GM18858 (cell line): Measurements from ENCODE around the gene NLN.
A peak's percentile ranks its signal among the peaks of the same experiment; 100 is the strongest.
"Not testable (repeated sequence)": the region's sequence is repeated elsewhere in the genome, so short reads cannot be mapped to it uniquely, and the experiment has no call there.

Experiments used
- ATAC-seq: cut with Tn5 transposase; IDR thresholded peaks from one replicate; pipeline ENCODE4 v1.9.1; 2021; ENCODE audit not compliant: unreplicated experiment

The NLN gene

DNA sequence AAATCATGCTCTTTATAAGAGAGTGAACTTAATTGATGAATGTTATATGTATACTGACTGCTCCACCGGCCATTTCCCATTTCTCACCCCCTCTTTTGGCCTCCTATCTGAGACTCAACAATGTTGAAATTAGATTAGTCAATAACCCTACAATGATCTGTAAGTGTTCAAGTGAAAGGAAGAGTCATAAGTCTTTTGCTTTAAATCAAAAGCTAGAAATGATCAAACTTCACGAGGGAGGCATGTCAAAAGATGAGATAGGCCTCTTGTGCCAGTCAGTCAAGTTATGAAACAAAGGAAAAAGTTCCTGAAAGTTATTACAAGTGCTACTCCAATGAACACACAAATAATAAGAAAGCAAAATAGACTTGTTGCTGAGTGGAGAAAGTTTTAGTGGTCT, 83.1 kb downstream of the NLN start:
- no peak for ATAC-seq

DNA sequence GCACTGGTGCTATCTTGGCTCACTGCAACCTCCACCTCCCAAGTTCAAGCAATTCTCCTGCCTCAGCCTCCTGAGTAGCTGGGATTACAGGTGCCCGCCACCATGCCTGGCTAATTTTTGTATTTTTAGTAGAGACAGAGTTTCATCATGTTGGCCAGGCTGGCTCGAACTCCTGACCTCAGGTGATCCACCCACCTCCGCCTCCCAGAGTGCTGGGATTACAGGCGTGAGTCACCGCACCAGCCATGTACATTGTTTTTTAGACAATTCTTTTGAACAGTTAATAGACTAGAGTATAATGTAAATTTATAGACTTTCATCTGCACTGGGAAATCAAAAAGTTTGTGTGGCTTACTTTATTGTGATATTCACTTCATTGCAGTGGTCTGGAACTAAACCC, 85.5 kb downstream of the NLN start:
- not testable (repeated sequence) for ATAC-seq

DNA sequence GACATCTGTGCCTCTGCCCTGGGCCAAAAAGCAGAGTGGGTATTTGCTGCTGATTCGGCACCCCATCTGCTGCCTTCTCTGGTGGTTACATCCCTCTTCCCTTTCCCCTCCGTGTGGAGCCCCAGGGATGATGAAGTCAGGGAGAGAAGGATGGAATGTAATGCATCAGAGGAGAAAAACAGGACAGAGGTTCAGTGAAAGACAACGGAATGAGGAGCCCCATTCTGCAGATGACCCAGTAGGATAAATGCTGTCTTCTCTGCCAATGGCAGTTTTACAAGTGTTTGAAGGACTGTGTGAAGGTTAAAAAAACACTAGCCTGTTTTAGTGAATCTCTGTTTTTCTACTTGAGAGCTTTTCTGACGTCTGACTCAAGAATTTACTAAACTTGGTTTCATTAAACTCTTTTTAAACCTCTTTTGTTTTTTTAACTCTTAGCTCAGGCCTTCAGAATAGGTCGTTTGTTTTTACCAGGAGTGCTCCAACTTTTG, 86.3 kb downstream of the NLN start:
- ATAC-seq: no peak

DNA sequence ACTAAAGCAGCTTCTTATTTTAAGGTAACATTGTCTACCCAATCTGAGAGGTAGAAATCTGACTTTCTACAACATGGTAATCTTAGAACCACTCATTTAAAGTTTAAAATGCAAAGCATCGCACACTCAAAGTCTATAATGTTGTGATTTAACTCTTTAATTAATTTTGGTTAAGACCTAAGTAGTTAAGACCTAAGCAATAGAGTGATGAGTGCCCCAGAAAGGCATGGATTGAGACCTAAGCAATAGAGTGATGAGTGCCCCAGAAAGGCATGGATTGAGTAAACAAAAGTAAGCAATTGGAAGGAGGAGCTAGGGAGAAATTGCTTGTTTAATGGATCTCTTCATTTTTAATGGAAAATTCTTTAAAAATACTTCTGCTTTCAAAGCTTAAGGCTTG, 86.8 kb downstream of the NLN start:
- no peak for ATAC-seq

DNA sequence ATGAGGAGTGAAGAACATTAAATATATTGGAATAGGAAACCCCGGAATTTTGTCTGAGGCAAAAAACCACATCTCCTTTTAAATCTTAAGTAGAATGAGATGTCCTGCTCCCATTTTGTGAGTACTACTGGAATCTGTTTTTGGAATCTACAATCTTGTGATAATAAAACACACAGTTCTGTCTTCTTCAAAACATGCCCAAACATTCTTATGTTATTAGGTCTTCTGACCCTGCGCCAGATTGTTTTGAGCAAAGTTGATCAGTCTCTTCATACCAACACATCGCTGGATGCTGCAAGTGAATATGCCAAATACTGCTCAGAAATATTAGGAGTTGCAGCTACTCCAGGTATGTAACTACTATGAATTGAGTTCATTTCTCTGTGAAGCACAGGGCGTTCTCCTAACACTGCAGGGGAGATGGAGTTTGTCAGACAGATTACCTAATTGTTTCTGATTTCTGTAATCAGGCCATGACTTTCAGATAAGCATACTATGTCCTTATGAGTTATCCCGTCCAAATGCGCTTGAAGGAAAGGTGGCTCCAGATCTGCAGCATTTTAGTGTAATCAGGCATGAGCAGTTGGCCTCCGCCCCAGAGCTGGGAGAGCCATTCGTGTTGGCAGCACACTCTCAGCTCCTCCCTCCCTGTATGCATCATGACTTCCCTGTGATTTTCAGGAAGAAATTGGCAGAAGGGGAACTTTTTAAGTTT, 88.0 kb downstream of the NLN start:
- ATAC-seq: no peak

DNA sequence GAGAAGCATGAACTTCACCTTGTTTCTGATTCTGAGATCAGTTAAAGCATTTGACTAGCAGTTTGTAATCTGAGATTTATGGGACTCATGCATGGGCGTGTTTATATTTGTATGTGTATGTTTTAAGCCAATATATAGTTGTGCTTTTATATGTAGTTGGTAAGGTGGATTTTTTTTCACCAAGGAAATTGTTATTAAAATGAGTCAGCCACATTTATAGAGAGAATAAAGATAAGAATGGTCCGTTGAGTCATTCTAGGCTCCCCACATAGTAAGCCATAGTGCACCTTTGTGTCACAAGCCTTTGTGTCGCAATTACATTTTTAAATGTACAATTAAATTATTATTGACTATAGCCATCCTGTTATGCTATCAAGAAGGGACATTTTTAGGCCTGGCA, 89.0 kb downstream of the NLN start:
- no peak for ATAC-seq

DNA sequence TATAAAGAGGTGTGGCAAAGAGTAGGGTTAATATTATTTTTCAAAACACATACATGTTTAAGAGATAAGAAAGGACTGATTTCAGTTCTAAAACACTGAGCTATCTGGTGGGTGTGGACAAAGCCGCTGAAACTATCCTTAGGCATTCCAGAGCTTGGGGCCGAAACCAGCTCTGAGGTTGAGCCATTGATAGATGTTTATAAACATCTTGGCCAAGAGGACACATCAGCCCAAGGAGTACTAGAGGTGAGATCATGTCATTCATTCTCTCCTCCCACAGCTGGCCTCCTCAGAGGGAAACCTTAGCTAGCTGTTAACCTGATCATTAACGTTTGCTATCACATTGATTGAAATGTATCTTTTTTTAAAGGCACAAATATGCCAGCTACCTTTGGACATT, 89.9 kb downstream of the NLN start:
- ATAC-seq: no peak

DNA sequence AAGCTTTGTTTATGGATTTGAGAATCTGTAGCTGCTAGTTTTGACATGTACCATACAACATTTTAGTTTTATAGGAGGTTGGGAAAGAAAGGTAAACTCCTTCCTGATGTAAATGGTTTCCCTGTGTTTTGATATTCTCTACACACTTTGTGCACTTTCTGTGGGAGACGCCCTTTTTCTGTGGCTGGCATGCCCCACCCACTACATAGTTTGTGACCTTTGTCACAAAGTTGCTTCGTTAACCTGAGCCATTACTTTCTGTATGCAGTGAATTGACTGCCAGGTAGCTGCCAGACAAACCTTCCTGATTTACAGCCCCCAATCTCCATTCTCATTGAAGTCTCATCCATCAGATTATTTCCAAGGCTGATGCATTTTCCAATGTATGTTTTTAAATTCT, 90.6 kb downstream of the NLN start:
- no peak for ATAC-seq

DNA sequence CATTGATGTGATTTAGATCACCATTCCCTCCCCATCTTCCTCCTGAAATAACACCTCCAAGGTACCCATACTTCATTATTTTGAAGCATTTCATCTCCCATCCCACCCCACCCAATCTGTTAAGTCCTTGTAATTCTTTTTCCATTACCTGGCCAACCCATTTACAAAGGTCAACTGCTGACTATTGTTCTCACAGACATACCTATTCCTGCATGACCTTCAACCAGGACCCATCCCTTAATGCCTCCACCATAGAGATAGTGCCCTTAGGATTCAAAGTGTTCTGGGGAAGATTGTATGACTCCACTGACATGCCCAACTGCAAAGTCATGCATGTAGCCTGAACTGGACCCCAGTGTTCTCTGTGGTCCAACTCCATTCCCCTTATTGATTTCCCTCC, 91.2 kb downstream of the NLN start:
- ATAC-seq: no peak

DNA sequence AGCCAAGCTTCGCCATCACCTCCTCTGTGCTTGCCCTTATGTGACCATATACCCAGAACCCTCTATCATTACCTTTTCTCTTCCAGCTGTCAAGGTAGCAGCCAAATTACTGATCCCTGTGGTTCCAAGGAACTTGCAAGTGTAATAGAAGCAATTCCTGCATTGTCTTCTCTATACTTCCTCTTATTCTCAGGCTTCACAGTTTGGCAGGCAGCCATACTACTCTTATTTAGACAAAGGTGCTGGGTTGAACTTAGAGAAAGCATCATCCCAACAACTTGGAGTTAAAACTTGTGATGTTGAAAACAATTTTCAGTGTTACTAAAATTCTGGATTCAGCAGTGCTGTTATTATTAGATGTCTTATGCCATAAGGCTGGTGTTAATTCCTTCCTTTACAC, 93.2 kb downstream of the NLN start:
- no peak for ATAC-seq

DNA sequence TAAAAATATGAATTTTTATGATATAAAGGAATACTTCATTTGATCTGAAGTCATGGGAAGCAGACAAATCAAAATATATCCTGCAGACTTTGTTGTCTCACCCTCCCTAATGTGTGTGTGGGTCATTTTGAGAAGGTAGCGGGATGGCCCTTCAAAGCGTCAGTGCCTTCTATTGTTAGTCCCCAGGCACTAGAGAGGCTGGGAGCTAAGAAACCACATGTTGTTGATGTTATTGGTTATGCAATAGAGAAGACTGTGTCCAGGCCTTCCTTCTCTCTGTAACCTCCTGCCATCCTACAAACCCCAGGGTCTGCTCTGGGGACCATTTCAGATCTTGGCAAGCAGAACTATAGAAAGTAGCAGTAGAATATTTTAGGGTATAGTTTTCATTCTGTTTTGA, 94.7 kb downstream of the NLN start:
- no peak for ATAC-seq

DNA sequence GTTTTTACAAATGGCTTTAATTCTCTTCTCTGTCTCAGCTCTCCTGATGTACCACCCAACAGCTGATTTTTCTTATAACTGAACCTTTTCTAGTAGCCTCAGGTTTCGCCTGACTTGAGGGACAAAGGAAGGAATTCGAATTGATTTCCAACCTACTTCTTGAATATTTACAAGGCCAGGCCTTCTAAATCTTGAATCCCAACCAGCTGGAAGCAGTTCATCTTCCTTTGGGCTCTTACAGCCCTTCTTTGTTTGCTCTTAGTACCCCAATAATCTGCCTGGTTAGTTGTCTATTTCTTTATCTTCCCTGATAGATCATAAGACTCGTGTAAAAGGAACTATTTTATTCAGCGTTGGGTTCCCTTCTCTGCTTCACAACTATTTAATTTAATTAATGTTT, 95.9 kb downstream of the NLN start:
- no peak for ATAC-seq

DNA sequence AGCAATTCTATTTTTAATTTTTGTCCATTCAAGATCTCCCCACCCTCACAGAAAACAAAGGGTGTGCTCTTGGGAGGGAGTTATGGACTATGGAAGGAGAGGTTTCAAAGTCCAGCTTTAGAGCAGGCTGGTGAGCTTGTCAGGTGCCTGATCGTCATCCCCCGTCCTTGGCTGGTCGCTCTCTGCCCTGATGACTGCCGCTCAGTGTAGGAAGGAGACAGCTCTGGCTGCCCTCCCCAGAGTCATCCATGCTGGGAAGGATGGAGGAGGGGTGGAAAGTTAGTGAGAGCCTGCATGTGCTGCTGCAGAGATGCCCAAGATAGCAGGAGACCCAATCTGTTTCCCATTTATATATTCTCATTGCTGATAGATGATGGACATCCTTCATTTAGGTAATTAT, 96.6 kb downstream of the NLN start:
- no peak for ATAC-seq

DNA sequence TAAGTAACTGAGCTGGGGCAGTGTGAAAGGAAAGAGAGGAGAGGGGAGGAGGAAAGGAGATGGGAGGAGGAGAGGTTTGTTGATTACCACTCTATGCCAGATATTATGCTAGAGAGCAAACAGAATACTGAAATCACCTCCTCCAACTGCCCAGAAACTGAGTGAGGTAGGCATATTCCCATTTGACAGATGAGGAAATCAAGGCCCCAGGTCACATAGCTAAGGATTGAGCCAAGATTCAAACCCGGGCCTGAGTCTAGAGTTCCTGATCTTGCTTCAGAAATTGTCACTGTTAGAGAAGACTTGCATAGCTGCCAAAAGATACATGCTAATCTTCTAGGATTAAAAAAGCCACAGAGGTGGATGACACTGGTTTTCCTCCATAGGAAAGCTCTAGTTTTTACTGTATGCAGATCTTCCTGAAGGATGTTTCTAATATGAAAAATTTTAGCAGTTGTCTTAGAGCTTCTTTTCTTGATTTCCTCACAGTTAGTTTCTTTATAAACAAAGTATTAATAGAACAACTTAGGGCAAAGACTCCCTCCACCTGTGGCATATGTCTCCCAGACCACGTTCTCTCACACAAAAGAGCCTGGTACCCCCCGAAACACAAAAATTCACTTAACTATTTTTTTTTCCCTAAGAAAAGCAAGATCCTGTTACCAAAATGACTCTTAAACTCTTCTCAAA, 97.4 kb downstream of the NLN start:
- ATAC-seq: no peak

DNA sequence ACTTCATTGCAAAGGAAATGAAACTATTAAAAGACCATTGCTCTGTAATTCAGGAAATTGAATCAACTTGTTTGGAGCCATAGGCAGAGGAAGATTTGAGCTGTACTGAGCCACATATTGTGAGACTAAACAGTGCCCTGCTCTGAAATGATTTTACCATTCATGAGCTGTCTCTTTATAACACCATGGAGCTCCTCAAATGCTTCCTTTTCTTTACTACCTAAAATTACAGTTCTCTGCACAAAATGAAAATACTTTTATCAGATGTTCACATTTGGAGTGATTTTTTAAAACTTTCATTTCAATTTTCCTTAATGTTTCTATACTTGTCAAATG, 97.9 kb downstream of the NLN start:
- ATAC-seq: no peak

DNA sequence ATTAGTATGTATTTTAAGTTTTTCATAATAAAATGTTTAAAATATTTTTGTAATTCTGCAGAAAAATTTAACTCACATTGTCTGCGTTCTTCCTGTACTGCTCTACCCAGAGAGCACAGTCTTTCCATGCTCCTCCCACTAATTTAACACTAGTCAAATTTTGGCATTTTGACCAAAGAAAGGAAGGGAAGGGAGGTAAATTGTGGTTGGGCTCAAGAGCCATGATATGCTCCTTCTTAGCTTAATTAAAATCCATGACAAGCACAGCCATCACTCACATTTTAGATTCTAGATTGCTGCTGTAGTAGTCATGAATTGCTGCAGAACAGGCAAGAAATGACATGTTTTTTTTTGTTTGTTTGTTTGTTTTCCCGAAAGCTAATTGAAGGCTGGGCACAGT, 98.4 kb downstream of the NLN start:
- no peak for ATAC-seq

DNA sequence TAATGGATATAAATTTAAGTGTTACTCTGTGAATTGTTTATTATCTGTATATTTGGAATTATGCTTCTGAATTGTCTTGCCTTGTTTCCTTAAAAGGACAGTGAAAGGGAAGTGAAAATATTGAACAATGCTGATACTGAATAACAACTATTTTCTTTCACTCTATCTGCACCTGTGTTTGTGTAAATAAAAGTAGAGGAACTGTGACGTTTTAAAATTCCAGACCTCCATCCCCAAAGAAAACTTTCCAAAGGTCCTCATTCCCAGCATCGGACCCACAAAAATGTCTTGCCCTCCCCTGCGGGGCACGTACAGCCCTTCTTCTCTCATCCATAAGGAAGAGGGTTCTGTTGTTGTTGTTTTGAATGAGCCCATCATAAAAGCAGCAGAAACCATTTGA, 100.0 kb downstream of the NLN start:
- peak; percentile 35 for ATAC-seq

DNA sequence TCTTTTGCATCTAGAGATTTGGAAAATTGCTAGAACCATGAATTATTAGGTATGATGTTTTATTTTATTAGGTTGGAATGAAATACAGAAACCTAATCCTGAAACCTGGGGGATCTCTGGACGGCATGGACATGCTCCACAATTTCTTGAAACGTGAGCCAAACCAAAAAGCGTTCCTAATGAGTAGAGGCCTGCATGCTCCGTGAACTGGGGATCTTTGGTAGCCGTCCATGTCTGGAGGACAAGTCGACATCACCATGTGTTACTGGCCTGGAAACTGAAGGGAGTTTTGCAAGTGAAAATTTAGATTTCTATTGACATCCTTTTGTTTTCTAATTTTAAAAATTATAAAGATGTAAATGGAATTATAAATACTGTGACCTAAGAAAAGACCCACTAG, 100.7 kb downstream of the NLN start:
- ATAC-seq: no peak

DNA sequence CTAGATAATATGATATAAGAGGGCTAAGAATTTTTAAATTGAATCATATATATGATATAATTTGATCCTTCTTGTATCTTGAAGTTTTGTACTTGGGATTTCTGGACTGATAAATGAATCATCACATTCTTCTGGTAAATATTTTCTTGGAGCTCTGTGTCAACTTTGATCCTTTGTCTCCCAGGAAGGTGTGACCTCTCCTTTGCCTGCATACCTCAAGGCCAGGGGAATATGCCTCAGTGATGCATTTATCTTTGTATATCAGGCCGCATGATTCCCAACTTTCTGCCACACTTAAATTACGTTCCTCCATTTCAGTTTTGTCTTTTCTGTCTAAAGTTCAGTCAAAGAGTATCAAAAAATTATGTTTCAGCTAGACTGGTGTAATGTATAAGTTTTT, 101.2 kb downstream of the NLN start:
- ATAC-seq: no peak

DNA sequence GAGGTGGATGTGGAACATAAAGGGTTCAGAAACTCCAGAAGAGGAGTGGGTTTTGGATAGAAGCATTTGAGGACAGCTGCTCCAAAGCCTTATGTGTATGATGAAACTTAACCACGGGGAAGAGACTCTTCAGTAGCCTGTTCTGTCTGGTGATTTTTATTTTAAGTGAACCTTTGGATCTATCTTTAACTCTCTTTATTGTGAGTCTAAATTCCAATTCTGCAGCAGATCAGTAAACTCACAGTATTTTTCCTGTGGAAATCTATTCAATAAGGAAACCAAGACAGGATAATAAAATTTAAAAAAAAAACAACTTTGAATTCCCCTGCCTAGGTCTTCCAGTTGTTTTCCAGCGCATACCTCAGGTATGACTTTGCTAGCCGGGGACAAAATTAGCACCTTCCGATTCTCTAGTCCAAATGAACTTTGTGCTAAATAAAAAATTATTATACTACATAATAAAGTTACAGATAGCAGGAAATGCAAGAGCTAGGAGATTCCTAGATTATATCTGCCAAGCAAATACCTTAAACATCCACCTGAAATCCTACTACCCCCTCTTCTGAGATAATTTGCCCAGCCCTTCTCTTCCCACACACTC, 101.9 kb downstream of the NLN start:
- ATAC-seq: no peak

DNA sequence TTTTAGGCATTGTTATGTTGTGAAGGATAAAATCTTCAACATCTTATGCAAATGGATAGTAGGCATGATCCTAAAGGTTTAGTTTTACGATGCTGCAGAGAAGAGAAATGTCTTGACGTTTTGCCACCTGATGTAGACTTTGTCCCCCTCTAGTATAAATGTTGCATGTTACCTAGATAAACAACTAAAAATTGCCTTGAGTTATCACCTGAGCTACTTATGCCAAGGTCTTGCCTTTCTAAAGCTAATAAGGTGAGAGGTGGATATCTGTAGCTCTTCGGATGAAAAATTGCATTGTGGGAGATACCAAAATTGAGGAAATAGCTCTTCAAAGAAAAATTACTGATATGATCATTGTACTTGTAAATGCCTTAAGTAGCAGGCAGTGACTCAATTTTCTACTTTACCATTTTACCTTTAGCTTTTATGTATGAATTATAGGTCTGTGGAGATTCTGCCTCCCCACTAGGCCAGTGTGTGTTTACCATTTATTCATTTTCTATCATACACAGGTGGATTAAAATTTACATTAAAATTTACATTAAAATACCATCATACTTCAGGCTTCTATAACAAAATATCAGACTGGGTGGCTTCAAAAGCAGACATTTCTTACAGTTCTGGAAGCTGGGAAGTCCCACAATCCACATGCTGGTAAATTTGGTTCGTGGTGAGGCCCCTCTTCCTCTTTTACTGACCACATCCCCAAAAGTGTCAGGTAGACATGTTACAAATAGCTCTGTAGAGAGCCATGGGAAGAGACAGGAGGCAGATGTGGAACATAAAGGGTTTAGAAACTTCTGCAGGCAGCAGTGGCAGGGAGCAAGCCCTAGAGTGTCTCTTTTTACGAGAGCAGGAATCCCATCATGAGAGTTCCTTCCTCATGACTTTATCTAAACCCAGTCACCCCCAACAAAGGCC, 103.7 kb downstream of the NLN start:
- peak; percentile 71 for ATAC-seq
